ENCODE measurements around the gene ASPRV1.
"Not testable (repeated sequence)": the region's sequence is repeated elsewhere in the genome, so short reads cannot be mapped to it uniquely, and the experiment has no call there.

The ASPRV1 gene

DNA sequence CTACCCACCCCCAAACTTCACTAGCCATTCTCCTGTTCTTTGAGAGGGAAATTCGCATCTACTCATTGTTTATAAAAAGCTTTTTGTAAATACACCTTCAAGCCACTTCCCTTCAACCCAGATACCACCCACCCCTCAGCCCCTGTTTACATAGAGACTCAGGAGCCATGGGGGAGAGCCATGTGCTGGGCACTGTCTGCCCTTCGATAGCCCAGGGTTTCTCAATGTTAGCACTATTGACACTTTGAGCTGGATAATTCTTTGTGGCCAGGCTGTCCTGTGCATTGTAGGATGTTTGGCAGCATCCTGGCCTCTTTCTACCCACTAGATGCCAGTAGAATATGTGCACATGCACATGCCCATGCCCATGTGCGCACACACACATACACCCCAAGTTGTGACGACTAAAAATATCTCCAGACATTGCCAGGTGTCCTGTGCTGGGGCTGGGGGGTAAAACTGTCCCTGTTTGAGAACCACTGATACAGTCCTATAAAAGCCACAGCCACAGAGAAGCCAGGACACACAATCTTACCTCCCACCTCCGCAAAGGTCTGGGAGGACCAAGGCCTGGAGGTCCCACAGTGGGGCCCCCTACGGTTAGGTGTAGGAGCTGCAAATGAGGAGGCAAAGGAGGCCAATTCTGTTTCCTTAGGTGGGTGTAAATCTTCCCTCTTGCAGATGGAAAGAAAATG, 44.5 kb upstream of the ASPRV1 start:
- Mint-ChIP-seq H3K27me3 (ENCODE audit: low read depth) (no peaks in the 10 kb centered on the region), H3K4me1 (no peaks in the 10 kb centered on the region), H3K27ac (no peak overlapping the region), H3K36me3 (ENCODE audit: low read depth) (no peaks in the 10 kb centered on the region), H3K9me3 (no peaks in the 10 kb centered on the region), H3K4me3 (no peak overlapping the region)
- TF ChIP-seq, protein P1, sequence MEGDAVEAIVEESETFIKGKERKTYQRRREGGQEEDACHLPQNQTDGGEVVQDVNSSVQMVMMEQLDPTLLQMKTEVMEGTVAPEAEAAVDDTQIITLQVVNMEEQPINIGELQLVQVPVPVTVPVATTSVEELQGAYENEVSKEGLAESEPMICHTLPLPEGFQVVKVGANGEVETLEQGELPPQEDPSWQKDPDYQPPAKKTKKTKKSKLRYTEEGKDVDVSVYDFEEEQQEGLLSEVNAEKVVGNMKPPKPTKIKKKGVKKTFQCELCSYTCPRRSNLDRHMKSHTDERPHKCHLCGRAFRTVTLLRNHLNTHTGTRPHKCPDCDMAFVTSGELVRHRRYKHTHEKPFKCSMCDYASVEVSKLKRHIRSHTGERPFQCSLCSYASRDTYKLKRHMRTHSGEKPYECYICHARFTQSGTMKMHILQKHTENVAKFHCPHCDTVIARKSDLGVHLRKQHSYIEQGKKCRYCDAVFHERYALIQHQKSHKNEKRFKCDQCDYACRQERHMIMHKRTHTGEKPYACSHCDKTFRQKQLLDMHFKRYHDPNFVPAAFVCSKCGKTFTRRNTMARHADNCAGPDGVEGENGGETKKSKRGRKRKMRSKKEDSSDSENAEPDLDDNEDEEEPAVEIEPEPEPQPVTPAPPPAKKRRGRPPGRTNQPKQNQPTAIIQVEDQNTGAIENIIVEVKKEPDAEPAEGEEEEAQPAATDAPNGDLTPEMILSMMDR (IDR thresholded peaks at IDR 0.05; ENCODE audit: unreplicated experiment in 3 of 3) = no peak

DNA sequence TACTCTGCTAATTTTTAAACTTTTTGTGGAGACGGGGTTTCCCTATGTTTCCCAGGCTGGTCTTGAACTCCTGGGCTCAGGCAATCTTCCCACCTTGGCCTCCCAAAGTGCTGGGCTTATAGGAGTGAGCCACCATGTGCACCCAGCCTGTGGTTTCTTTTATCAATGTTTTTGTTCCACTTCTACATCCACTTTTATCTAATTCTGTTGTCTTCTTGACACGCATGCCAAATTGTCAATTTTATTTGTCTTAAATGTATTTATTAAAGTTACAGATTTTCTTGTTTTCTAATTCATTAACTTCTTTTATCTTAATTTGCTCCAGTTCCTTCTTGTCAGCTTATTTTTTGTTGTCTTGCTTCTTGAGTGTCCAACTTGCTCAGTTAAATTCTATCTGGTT, 43.8 kb upstream of the ASPRV1 start:
- H3K4me1 Mint-ChIP-seq = no peaks in the 10 kb centered on the region
- H3K27ac Mint-ChIP-seq = no peak overlapping the region
- no peaks in the 10 kb centered on the region for H3K27me3 Mint-ChIP-seq (ENCODE audit: low read depth)
- H3K4me3 Mint-ChIP-seq = no peak overlapping the region
- TF ChIP-seq, protein P1 (IDR thresholded peaks at IDR 0.05; ENCODE audit: unreplicated experiment in 3 of 3) = no peak
- H3K36me3 Mint-ChIP-seq (ENCODE audit: low read depth) = no peaks in the 10 kb centered on the region
- no peaks in the 10 kb centered on the region for H3K9me3 Mint-ChIP-seq

DNA sequence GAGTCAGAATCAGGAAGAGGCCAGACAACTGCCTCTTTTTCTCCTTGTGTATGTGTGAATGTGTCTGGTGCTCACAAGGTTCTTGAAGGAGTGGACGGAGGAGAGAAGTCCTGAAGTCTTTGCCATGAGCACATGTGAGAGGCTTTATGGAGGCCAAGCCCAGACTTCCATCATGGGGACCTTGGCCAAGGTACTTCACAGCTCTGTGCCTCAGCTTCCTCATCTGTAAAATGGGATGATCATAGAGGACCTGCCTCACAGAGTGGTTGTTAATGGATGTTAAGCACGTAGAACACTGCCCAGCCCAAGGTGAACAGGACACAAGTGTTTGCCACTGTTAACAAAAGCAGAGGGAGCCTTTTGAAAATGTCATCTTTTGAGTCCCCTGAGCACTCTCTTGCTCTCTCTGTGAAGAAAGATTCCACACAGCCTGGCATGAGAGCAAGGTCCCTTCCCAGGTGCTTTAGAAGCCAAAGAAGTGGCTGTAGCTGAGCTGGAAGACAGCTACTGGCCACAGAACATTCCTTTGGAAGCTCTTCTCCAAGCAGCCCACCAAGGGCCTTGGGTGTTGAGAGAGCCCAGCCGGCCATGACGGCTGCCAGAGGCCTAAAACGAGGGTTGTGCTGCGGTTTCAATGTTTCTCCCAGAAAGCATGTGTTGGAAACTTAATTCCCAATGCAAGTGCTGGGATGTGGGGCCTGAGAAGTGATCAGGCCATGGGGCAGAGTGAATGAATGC, 41.8 kb upstream of the ASPRV1 start:
- H3K4me1 Mint-ChIP-seq = no peaks in the 10 kb centered on the region
- TF ChIP-seq, protein P1 (IDR thresholded peaks at IDR 0.05; ENCODE audit: unreplicated experiment in 3 of 3) = no peak
- no peaks in the 10 kb centered on the region for H3K27me3 Mint-ChIP-seq (ENCODE audit: low read depth)
- H3K27ac Mint-ChIP-seq = no peak overlapping the region
- no peaks in the 10 kb centered on the region for H3K9me3 Mint-ChIP-seq
- no peaks in the 10 kb centered on the region for H3K36me3 Mint-ChIP-seq (ENCODE audit: low read depth)
- H3K4me3 Mint-ChIP-seq = no peak overlapping the region

DNA sequence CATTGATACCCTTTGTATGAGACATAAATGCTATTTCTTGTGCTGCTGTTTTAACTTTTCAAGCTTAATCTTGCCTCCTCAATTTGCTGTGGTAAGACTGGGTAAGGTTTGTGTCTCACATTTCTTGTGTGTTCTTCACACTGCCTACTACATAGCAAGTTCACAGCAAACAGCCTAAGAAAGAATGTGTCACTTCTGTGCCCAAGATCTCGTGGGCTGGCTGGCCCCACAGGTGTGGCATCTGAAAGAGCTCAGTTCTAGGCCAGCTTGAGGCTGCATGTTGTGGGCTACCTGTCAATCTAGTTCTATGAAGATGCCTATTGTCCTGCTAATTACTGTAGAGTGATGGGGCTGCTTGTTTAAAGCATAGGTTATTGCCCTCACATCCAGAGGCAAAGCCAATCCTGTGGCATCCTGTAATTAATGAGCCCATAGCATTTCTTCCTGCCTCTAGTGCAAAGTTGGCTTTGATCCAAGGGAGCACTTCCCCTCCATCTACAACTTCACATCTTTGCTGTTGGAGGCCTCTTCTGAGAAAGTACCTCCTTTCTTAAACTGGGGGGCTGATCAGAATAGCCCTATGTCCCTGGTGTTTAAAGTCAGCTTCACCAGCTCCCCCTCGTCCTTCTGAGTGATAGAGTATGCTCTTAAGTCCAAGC, 40.9 kb upstream of the ASPRV1 start:
- Mint-ChIP-seq H3K4me1 (no peaks in the 10 kb centered on the region), H3K4me3 (no peak overlapping the region), H3K27ac (no peak overlapping the region), H3K27me3 (ENCODE audit: low read depth) (no peaks in the 10 kb centered on the region), H3K36me3 (ENCODE audit: low read depth) (no peaks in the 10 kb centered on the region), H3K9me3 (no peaks in the 10 kb centered on the region)
- TF ChIP-seq, protein P1 (IDR thresholded peaks at IDR 0.05; ENCODE audit: unreplicated experiment in 3 of 3) = no peak

DNA sequence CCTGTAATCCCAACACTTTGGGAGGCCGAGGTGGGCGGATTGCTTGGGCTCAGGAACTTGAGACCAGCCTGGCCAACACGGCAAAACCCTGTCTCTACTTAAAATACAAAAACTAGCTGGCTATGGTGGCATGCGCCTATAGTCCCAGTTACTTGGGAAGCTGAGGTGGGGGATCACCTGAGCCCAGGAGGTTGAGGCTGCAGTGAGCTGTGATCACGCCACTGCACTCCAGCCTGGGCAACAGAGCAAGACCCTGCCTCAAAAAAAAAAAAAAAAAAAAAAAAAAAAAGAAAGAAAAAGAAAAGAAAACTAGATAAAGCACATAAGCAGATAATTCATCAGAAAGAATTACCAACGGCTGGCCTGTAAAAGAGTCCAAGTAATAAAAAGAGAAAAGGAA, 39.1 kb upstream of the ASPRV1 start:
- not testable (repeated sequence) for H3K4me1 Mint-ChIP-seq; H3K27ac Mint-ChIP-seq; H3K9me3 Mint-ChIP-seq; H3K27me3 Mint-ChIP-seq (ENCODE audit: low read depth); H3K4me3 Mint-ChIP-seq
- H3K36me3 Mint-ChIP-seq (ENCODE audit: low read depth) = peaks cover 13% of the 10 kb centered on the region

DNA sequence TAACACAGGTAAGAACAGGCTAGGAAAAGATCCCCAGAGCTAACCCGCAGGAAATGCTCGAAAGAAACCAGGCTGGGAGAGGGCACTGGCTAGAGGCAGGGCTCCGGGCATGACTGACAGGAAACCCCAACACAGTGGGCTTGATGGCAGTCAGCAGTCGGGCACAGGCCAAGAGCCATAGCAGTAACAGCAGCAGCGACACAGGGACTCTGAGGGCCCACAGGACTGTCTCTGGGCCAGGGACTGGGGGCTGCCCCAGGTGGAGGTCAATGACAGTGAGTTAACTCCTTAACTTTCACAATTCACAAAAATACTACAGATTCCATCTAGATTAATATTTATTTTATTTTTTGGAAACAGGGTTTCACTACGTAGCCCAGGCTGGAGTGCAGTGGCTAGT, 37.3 kb upstream of the ASPRV1 start:
- H3K27ac Mint-ChIP-seq = no peak overlapping the region
- TF ChIP-seq, protein P1 (IDR thresholded peaks at IDR 0.05; ENCODE audit: unreplicated experiment in 3 of 3) = no peak
- H3K36me3 Mint-ChIP-seq (ENCODE audit: low read depth) = peaks cover 24% of the 10 kb centered on the region
- no peak overlapping the region for H3K4me3 Mint-ChIP-seq
- no peaks in the 10 kb centered on the region for H3K9me3 Mint-ChIP-seq
- peaks cover 3% of the 10 kb centered on the region for H3K27me3 Mint-ChIP-seq (ENCODE audit: low read depth)
- no peaks in the 10 kb centered on the region for H3K4me1 Mint-ChIP-seq
